GM21447 (cell line): Measurements from ENCODE around the gene ZNF423.

Experiments
- ATAC-seq: cut with Tn5 transposase; IDR thresholded peaks from one replicate; pipeline ENCODE4 v1.9.1; 2021; ENCODE audit not compliant: unreplicated experiment

ZNF423 gene

DNA sequence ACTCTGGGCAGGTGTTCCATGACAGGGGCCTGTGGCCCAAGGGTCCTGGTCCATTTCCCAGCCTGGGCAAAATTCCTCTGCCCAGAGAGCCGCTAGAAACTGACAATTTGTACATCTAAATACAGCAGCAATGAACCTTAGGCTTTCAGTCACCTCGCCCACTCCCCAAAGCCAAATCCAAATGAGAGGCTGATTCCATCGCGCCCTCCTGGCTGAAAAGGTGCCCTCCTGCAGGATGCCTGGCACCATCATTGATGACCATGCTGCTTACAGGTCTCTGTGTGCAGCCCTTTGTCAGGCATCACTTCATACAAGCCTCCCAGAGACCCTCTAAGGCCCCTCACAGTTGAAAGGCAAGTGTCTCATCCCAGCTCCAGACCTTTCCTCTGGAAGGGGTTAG, 367.6 kb downstream of the ZNF423 start:
- no peak for ATAC-seq

- no peak for ATAC-seq
These were observed 368.2 kb downstream of the ZNF423 start for GRCh38 chr16:49487746-49488145.

DNA sequence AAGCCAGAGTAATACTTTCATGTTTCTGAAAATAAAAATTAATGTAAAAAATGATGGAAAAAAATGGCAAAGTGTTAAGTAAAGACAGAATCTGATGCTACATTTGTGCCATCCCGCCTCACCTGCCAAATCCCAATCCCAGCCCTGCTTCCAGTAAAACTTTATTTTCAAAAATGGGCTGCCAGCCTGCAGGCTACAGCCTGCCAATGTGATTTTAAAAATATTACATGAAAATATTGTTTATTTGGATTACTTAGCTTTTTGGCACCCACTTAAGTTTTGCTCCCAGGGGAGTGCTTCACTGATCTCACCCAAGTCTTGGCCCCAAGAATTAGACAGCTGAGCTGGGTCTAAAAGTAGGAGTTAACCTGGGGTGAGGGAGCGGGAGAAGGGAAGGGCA, 369.5 kb downstream of the ZNF423 start:
- ATAC-seq, result no peak

DNA sequence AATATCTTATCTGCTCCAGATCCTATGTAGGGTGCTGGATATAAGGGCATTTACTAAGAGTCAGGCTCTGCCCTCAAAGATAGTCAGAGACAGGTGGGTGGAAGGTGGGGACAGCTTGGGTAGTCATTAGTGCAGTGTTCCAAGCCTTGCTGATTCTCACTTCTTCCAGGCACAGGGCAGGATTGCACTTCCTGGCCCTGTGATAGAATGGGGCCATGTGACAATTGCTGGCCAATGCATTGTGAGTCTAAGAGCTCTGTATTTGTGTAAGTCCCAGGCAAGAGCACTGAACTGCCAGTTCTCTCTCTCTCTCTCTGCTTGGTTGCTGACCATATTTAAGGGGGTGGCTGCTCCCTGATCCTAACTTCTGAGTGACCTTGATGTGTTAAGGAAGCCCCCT, 370.2 kb downstream of the ZNF423 start:
- ATAC-seq, result no peak

- ATAC-seq, result no peak
These were observed 371.0 kb downstream of the ZNF423 start for GRCh38 chr16:49484936-49485335.

- no peak for ATAC-seq
These were observed 371.5 kb downstream of the ZNF423 start for GRCh38 chr16:49484451-49484849.

GRCh38 chr16:49483651-49484450, 372.1 kb downstream of the ZNF423 start:
- no peak for ATAC-seq

DNA sequence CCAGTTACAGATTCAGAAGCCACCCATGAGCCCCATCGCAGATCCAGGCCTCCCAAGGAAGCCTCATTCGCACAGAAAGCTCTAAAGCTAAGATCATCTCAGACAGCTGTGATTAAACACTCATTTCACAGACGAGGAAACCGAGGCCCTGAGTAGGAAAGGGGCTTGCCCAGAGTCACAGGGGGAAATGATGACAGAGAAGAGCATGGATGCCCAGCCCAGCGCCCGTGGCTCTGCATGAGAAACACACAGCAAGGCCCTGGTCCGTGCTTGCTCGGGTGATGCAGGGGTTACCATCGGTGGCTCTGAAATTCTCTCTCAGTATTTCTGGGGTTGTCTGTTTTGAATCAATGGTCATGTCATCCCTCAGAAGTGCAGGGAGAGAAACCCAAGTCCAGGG, 372.7 kb downstream of the ZNF423 start:
- no peak for ATAC-seq

GRCh38 chr16:49482690-49483089, 373.2 kb downstream of the ZNF423 start:
- no peak for ATAC-seq

DNA sequence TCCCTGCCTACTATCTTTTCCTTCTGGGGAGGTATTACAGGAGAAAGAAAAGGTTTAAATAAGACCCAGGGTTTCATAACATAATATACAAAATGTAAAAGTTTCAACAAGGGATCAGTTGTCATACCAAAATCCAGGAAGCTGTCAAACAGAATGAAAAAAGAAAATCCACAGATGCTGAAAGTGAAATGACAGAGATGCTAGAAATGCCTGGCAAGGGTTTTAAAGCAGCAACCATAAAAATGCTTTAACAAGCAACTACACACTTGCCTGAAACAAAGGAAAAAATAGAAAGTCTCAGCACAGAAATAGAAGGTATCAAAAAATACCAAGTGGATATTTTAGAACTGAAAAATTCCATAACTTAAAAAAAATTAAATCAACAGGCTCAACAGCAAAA, 377.3 kb downstream of the ZNF423 start:
- ATAC-seq, result no peak

DNA sequence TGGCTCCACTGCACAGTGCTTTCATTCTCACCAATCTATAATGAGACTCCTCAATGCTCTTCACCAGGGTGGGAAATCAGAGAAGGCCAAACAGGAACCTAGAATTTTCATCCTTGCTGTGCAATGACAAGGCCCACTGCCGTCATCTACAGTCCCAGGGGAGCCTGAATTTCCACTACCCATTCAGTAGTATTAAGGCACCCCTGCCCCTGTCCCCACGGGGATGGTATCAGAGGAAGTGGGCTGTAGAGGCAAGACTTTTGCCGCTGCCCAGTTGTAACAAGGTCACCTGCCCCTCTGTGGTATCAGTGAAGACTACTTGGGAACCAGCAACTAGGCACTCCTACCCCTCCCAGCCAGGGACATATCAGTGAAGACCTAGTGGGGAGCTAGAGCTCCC, 377.8 kb downstream of the ZNF423 start:
- ATAC-seq, result peak; percentile 62

- ATAC-seq, result no peak
These were observed 378.5 kb downstream of the ZNF423 start for GRCh38 chr16:49477250-49477895.

GRCh38 chr16:49474741-49475140, 381.2 kb downstream of the ZNF423 start:
- no peak for ATAC-seq

GRCh38 chr16:49473773-49474172, 382.1 kb downstream of the ZNF423 start:
- no peak for ATAC-seq

DNA sequence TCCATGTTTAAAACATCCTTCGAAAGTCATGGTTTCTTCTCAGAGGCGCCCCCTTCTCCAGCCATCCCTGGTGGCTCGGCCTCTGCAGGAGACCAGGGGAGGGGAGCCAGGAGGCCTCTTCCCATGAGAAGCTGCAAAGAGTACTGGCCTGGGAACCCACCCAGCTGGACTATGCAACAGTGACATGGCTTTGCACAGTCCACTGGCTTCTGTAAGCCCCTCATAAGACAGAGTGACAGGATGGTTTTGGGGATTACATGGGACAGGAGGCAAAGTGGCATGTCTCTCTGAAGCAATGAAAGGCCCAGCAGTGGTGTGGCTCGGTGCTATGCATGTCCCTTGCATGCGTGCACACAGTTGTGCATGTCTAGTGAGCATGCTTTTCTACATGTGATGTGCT, 382.8 kb downstream of the ZNF423 start:
- ATAC-seq, result no peak

DNA sequence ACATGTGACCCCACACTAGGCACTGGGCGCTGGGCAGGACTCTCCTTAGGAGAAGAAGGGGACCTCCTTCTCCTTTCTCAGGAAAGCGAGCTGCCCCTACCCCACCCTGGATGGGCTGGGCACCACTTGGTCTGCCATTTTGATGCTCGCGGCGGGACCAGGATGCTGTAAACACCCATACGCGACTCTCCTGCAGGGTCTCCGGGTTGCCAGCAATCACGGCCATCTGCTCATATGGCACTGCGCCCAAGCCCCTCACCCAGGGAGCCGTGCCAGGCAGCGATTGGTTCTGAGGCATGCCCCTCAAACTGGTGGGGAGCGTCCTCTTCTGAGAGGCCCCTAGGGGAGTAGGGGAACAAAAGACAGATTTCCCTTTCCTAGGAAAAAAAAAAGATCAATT, 383.3 kb downstream of the ZNF423 start:
- no peak for ATAC-seq

- ATAC-seq, result no peak
These were observed 384.7 kb downstream of the ZNF423 start for GRCh38 chr16:49471038-49471727.

DNA sequence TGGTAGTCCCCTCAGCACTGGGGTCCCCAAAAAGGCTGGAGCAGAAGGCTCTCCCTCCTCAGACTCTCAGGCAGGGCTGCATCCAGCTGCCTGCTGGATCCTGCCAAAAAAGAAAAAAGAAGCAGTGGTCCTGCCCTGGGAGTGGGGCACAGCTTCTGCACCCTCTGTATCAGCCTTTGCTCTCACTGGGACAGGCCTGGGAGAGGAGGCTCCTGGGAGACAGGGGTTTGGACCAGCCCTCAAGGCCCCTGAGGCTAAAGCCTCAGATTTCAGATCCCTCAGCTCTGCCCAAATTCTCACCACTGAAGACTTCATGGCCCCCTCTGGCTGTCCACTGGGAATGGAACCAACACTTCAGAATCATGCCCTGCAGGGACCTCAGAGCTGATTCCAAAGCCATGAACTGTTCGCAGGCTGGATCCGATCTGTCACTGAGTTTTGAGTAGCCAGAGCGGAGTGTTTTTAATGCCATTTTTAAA, 385.4 kb downstream of the ZNF423 start:
- no peak for ATAC-seq

DNA sequence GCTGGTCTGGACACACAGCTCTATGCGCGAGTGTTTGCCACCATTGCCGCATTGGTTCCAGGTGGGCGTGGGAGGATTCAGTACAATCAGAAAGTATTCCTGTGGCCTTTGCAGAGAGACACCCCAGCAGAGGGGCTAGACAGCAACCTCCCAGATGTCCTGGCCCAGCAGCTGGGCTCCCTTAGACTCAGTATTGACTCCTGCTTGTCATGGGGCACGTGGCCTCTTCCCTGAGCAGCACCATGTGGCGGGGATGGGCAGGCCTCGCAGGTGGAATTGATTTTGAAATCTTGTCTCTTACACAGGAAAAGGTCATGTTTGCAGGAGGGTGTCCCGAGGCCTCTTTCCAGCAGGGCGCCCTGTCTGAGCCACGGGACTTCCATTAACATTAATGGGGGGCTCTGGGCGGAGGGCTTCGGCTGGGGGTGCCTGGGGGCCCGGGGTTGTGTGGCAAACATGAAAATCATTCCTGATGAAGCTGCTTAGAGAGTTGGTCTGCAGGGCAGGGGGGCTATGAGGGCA, 385.9 kb downstream of the ZNF423 start:
- no peak for ATAC-seq

GRCh38 chr16:49469311-49469670, 386.6 kb downstream of the ZNF423 start:
- ATAC-seq, result no peak

DNA sequence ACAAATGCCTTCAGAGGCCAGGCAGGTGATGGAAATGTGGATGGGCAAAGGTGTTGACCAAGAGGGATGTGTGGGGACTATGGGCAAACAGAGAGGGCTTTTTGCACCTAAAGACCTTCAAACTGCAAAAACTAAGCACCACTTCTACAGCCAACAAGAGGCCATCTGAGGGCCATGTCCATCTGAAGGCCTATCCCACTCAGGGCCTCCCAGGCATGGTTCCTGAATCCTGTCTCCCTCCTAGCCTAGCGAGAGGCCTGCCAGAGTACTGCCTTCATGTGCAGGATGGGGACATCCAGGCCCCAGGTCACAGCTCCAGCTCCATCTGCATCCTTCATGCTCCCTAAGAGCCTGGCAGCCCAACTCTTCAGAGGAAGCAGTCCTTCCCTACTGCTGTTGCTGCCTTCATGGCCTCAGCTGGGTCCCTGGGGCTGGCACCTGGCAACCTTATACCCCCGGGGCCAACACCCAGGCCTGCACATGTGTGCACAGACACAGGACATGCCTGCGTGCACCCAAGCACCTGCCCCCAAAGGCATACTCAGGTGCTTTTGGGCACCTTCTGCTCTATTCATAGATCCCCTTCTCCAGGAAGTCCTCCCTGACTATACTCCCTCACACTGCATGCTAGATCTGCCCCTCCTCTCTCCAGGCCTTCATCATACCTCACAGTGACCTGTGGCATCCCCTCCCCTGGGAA, 387.2 kb downstream of the ZNF423 start:
- ATAC-seq, result no peak
